CD14-positive monocyte (primary cell): ENCODE measurements around the gene ASPSCR1. TPM values are rescaled to one million over a fixed set of nuclear protein-coding genes. Genes with fewer than 3 reads are reported as not detected.

Source experiments
- DNase-seq, 3 donors: peaks; one replicate each; pipeline ENCODE4 v3.0.0-alpha.2; 2011 to 2022
- H2AFZ ChIP-seq: 2 replicates; pipeline ENCODE4 v1.6.0; 2012; ENCODE audit warnings: mild to moderate bottlenecking, low read depth, low read length, inconsistent platforms; ENCODE audit not compliant: insufficient read depth, poor library complexity, severe bottlenecking
- H3K27ac ChIP-seq, 2 donors: 1 replicate in 1 of 2; 2 replicates in 1 of 2; pipeline ENCODE4 v1.5.1; 2012 to 2013; ENCODE audit warnings: low read length in 2 of 2, control low read depth in 1 of 2, inconsistent platforms in 1 of 2, low read depth in 1 of 2, mild to moderate bottlenecking in 1 of 2
- H3K27me3 ChIP-seq, 2 donors: one replicate each; pipeline versions ENCODE4 v1.6.0 to v1.6.1; 2011 to 2013; ENCODE audit warnings: low read length in 2 of 2; ENCODE audit not compliant: control insufficient read depth in 2 of 2, insufficient read depth in 2 of 2
- H3K36me3 ChIP-seq, 2 donors: replicated peaks in 1 of 2; 1 replicate in 1 of 2; 2 replicates in 1 of 2; pipeline versions ENCODE4 v1.5.1 to v1.6.1; 2012 to 2013; ENCODE audit warnings: low read length in 2 of 2, control low read depth in 1 of 2, inconsistent platforms in 1 of 2, mild to moderate bottlenecking in 1 of 2; ENCODE audit not compliant: insufficient read depth in 2 of 2, control insufficient read depth in 1 of 2
- H3K4me1 ChIP-seq, 2 donors: 1 replicate in 1 of 2; 2 replicates in 1 of 2; pipeline versions ENCODE4 v1.5.1 to v1.6.1; 2012 to 2013; ENCODE audit warnings: low read length in 2 of 2, control low read depth in 1 of 2, inconsistent platforms in 1 of 2, mild to moderate bottlenecking in 1 of 2, moderate library complexity in 1 of 2; ENCODE audit not compliant: insufficient read depth in 2 of 2, control insufficient read depth in 1 of 2
- H3K4me2 ChIP-seq: replicated peaks from 2 replicates; pipeline ENCODE3; 2012; ENCODE audit warnings: low read length, moderate library complexity, mild to moderate bottlenecking; ENCODE audit not compliant: poor library complexity, severe bottlenecking; ENCODE audit errors: extremely low read depth
- H3K4me3 ChIP-seq, 3 experiments: fragments of 200-600 bp in 1 of 3; sonication (generic) in 1 of 3; replicated peaks in 1 of 3; 1 replicate in 2 of 3; 2 replicates in 1 of 3; pipeline ENCODE4 v1.5.1; 2011 to 2013; ENCODE audit warnings: low read length in 3 of 3, mild to moderate bottlenecking in 3 of 3, control low read depth in 2 of 3, low read depth in 2 of 3, inconsistent platforms in 1 of 3, moderate library complexity in 1 of 3
- H3K79me2 ChIP-seq: 2 replicates; pipeline ENCODE4 v1.6.0; 2012; ENCODE audit warnings: mild to moderate bottlenecking, control low read depth, inconsistent platforms, low read length, moderate library complexity; ENCODE audit not compliant: insufficient read depth
- H3K9ac ChIP-seq: 2 replicates; pipeline ENCODE4 v1.6.0; 2017; ENCODE audit warnings: low read length, mild to moderate bottlenecking; ENCODE audit not compliant: insufficient read depth, poor library complexity, severe bottlenecking
- H3K9me3 ChIP-seq, 2 donors: replicated peaks in 1 of 2; 1 replicate in 1 of 2; 2 replicates in 1 of 2; pipeline versions ENCODE4 v1.5.1 to v1.6.1; 2012 to 2013; ENCODE audit warnings: low read length in 2 of 2, control low read depth in 1 of 2; ENCODE audit not compliant: control insufficient read depth in 1 of 2, insufficient read depth in 1 of 2
- H4K20me1 ChIP-seq: 2 replicates; pipeline ENCODE4 v1.6.0; 2012; ENCODE audit warnings: mild to moderate bottlenecking, low read length, control low read depth, moderate library complexity; ENCODE audit not compliant: insufficient read depth
- H3K27ac Mint-ChIP-seq, 7 donors: one replicate each; pipeline ENCODE4 v1.8.0; 2020; ENCODE audit warnings: mild to moderate bottlenecking in 7 of 7, mixed read lengths in 7 of 7, moderate library complexity in 6 of 7, inconsistent platforms in 2 of 7
- H3K27me3 Mint-ChIP-seq, 3 donors: one replicate each; pipeline ENCODE4 v1.8.0; 2021 to 2022; ENCODE audit warnings: low read depth in 3 of 3, mild to moderate bottlenecking in 3 of 3, mixed read lengths in 3 of 3, moderate library complexity in 3 of 3, inconsistent platforms in 1 of 3
- H3K36me3 Mint-ChIP-seq, 2 donors: one replicate each; pipeline ENCODE4 v1.8.0; 2020; ENCODE audit warnings: mixed read lengths in 2 of 2, inconsistent platforms in 1 of 2, mild to moderate bottlenecking in 1 of 2
- H3K4me1 Mint-ChIP-seq: one replicate; pipeline ENCODE4 v1.8.0; 2020; ENCODE audit warnings: mild to moderate bottlenecking, mixed read lengths
- H3K4me3 Mint-ChIP-seq, 2 donors: one replicate each; pipeline ENCODE4 v1.8.0; 2020; ENCODE audit warnings: mild to moderate bottlenecking in 2 of 2, mixed read lengths in 2 of 2, moderate library complexity in 1 of 2
- H3K9me3 Mint-ChIP-seq, 7 donors: one replicate each; pipeline ENCODE4 v1.8.0; 2020 to 2022; ENCODE audit warnings: mixed read lengths in 7 of 7, mild to moderate bottlenecking in 6 of 7, moderate library complexity in 6 of 7, inconsistent platforms in 2 of 7
- WGBS: methylation state at CpG from one replicate; pipeline ENCODE4 v1.1.5; 2013; ENCODE audit warnings: missing lambda C conversion rate; ENCODE audit not compliant: insufficient coverage; 5-methylcytosine and 5-hydroxymethylcytosine counted together
- intact Hi-C, 2 donors: fragments of 100-400 bp; cut with micrococcal nuclease; formaldehyde crosslinking; loops; one replicate each; pipeline versions ENCODE4 v1.15.0 to v1.15.1; 2023
- polyA plus RNA-seq, 3 donors: library from polyadenylated mRNA; depleted of rRNA in 1 of 3; unstranded in 2 of 3; stranded (reverse) in 1 of 3; fragments of 300-500 nt in 2 of 3; fragments of >200 nt in 1 of 3; fragmentation: Illumina TruSeq in 2 of 3; gene quantifications; 1 replicate in 2 of 3; 2 replicates in 1 of 3; pipeline ENCODE4 v1.2.3, GENCODE V29; 2012 to 2021
- TF ChIP-seq, protein P1 (sequence below): fragments of 200-600 bp; IDR thresholded peaks from one replicate; pipeline ENCODE4 v1.8.0; 2022; ENCODE audit warnings: antibody characterized with exemption, mild to moderate bottlenecking

Gene ASPSCR1
- polyA plus RNA-seq, 3 donors, result 25.5 to 31.9 (median 25.6) TPM

DNA sequence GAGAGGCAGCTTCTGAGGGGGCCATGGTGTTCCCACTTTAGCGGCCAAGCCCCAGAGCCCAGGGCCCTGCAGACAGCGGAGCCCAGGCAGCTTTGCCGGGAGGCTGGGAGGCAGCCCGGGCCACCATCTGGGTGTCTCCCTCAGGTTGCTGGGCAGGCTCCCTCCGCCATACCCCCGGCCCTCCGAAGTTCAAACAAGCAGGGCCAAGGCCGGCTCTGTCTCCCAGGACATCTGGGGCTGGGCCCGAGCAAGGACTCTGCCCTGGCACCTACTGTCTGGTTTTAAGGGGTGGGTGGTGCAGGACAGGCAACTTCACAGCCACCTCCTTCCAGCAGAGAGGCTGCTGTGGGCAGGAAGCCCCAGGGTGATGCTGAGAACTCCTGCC lies 85.5 kb downstream of the ASPSCR1 start:
- DNase-seq, result no peak
- Histone ChIP-seq H3K4me2 (no peak overlapping the region), H3K79me2 (peaks cover 18% of the 10 kb centered on the region), H3K27ac (no peak overlapping the region), H3K4me1 (peaks cover 20 to 29% of the 10 kb centered on the region in 2 donors), H4K20me1 (peaks cover 12% of the 10 kb centered on the region), H3K27me3 (no peaks in the 10 kb centered on the region), H2AFZ (no peak overlapping the region), H3K4me3 (no peak overlapping the region), H3K9ac (no peak overlapping the region), H3K36me3 (peaks cover 57% of the 10 kb centered on the region in 2 donors), H3K9me3 (no peaks in the 10 kb centered on the region)
- intact Hi-C loops, result no loop called here
- TF ChIP-seq, protein P1, sequence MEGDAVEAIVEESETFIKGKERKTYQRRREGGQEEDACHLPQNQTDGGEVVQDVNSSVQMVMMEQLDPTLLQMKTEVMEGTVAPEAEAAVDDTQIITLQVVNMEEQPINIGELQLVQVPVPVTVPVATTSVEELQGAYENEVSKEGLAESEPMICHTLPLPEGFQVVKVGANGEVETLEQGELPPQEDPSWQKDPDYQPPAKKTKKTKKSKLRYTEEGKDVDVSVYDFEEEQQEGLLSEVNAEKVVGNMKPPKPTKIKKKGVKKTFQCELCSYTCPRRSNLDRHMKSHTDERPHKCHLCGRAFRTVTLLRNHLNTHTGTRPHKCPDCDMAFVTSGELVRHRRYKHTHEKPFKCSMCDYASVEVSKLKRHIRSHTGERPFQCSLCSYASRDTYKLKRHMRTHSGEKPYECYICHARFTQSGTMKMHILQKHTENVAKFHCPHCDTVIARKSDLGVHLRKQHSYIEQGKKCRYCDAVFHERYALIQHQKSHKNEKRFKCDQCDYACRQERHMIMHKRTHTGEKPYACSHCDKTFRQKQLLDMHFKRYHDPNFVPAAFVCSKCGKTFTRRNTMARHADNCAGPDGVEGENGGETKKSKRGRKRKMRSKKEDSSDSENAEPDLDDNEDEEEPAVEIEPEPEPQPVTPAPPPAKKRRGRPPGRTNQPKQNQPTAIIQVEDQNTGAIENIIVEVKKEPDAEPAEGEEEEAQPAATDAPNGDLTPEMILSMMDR, result no peak
- H3K9me3 Mint-ChIP-seq, result peaks cover 0 to 2% (median 0%) of the 10 kb centered on the region in 7 donors
- H3K36me3 Mint-ChIP-seq, result peaks cover 19 to 38% of the 10 kb centered on the region in 2 donors
- no peak overlapping the region for H3K4me3 Mint-ChIP-seq
- peaks cover 22% of the 10 kb centered on the region for H3K4me1 Mint-ChIP-seq
- no peaks in the 10 kb centered on the region for H3K27me3 Mint-ChIP-seq
- 98% methylated on average over 9 of the region's 9 CpGs for WGBS
- H3K27ac Mint-ChIP-seq, result no peak overlapping the region

DNA sequence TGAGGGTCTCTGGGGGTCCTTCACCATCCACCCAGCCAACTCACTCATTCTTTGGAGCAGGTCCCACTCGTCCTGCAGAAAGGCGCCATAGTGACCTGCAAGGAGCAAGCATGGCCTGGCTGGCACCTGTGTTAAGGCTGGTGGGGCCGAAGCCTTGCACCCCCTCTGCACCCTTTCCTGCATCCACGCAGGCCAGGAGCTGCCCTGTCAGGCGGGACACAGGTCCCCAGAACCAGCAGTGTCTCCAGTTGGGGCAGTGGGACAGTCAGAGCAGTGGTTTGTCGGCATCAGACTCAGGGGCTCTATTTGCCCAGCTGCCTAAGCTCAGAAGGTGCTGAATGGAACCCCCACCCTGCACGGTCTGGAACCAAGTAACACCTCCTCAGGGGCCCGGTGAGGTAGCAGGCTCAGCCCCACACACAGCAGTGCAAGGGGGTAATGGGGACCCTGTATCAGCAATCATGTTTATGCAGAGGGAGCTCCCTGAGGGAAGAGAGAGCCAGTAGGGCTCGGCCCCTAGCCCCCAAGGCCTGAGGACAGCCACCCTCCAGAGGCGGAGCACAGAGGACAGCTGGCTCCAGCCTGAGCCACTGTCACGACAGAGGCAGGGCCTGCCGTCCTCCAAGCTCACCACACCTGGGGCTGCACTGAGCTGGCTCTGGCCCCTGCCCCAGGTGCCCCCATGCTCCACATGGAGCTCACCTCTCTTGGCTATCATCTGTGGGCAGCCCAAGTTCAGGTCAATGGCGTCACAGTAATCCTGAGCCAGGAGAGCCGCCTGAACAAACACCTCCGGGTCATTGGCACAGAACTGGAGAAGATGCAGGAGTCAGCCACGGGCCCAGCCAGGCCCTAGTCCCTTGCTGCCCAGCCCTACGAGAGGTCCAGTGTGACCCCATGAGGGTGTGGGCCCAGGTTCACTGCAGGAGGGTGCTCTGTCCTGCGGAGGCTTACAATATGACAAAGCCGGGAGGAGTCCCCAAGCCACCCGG lies 86.3 kb downstream of the ASPSCR1 start:
- Histone ChIP-seq H3K9me3 (no peaks in the 10 kb centered on the region), H2AFZ (no peak overlapping the region), H3K4me1 (peaks cover 20 to 29% of the 10 kb centered on the region in 2 donors), H3K27me3 (no peaks in the 10 kb centered on the region), H3K27ac (no peak overlapping the region), H3K4me2 (no peak overlapping the region), H3K79me2 (peaks cover 18% of the 10 kb centered on the region), H3K36me3 (peaks cover 50% of the 10 kb centered on the region in 2 donors), H4K20me1 (peaks cover 12% of the 10 kb centered on the region), H3K4me3 (no peak overlapping the region), H3K9ac (no peak overlapping the region)
- peaks cover 22% of the 10 kb centered on the region for H3K4me1 Mint-ChIP-seq
- TF ChIP-seq, protein P1, result no peak
- no peaks in the 10 kb centered on the region for H3K27me3 Mint-ChIP-seq
- intact Hi-C loops, result no loop called here
- no peak overlapping the region for H3K27ac Mint-ChIP-seq
- H3K36me3 Mint-ChIP-seq, result peaks cover 15 to 30% of the 10 kb centered on the region in 2 donors
- H3K4me3 Mint-ChIP-seq, result no peak overlapping the region
- H3K9me3 Mint-ChIP-seq, result peaks cover 0 to 2% (median 0%) of the 10 kb centered on the region in 7 donors
- DNase-seq, result no peak
- WGBS, result 95% methylated on average over 18 of the region's 20 CpGs
